Cardiac muscle cell (in vitro differentiated cells and primary cell): Measurements from ENCODE around the gene MPPED2. TPM values are rescaled to one million over a fixed set of nuclear protein-coding genes. Genes with fewer than 3 reads are reported as not detected.
A peak's percentile ranks its signal among the peaks of the same experiment; 100 is the strongest.

Experiments
- DNase-seq, 2 donors: peaks; one replicate each; pipeline versions ENCODE4 v3.0.0 to v3.0.0-alpha.2; 2010 to 2017; ENCODE audit warnings: low read depth in 1 of 2, low spot score in 1 of 2
- H3K27ac ChIP-seq: fragments of 200-600 bp; sonication (generic); 2 replicates; pipeline ENCODE4 v1.5.1; 2016
- H3K27me3 ChIP-seq: fragments of 200-600 bp; sonication (generic); 2 replicates; pipeline ENCODE4 v1.6.0; 2016; ENCODE audit warnings: control low read depth
- H3K36me3 ChIP-seq: fragments of 200-600 bp; sonication (generic); 2 replicates; pipeline ENCODE4 v1.5.1; 2016; ENCODE audit warnings: control low read depth
- H3K4me1 ChIP-seq: fragments of 200-600 bp; sonication (generic); 2 replicates; pipeline ENCODE4 v1.8.1; 2017; ENCODE audit warnings: low read depth, mild to moderate bottlenecking, mixed run types
- H3K4me3 ChIP-seq: fragments of 200-600 bp; sonication (generic); 2 replicates; pipeline ENCODE4 v1.5.1; 2016; ENCODE audit warnings: mild to moderate bottlenecking
- H3K9me3 ChIP-seq: fragments of 200-600 bp; sonication (generic); 2 replicates; pipeline ENCODE4 v1.5.1; 2017; ENCODE audit warnings: low read depth, mild to moderate bottlenecking, control low read depth
- CTCF ChIP-seq: IDR thresholded peaks from 2 replicates; pipeline ENCODE4 v1.5.1; 2012; ENCODE audit warnings: low read depth, mild to moderate bottlenecking, low read length
- polyA plus RNA-seq: library from polyadenylated mRNA; unstranded; fragments of >200 nt; fragmentation: Nextera tagmentation; extraction: Ambion mirVana; gene quantifications from 2 replicates; pipeline ENCODE4 v1.2.1, GENCODE V29; 2016
- total RNA-seq: library from RNA; depleted of rRNA; stranded (reverse); fragments of >200 nt; gene quantifications from 2 replicates; pipeline ENCODE4 v1.2.3, GENCODE V29; 2016

The MPPED2 gene
- total and polyA plus RNA-seq, 2 experiments from 2014 or later, result 32.5 to 54.4 TPM

GRCh38 chr11:30426781-30427180 lies 159.4 kb downstream of the MPPED2 start:
- DNase-seq, result no peak
- Histone ChIP-seq H3K9me3 (no peaks in the 10 kb centered on the region), H3K27me3 (no peaks in the 10 kb centered on the region)

GRCh38 chr11:30424844-30425243 lies 161.3 kb downstream of the MPPED2 start:
- Histone ChIP-seq H3K4me1 (peaks cover 75% of the 10 kb centered on the region), H3K27ac (peak overlapping the region; percentile 81), H3K36me3 (no peaks in the 10 kb centered on the region), H3K4me3 (no peak overlapping the region), H3K9me3 (no peaks in the 10 kb centered on the region), H3K27me3 (no peaks in the 10 kb centered on the region)
- DNase-seq, result peak in 1 of 2 donors; percentile 43
- no peak for TF ChIP-seq CTCF

More at GRCh38 chr11:30426781-30427180, 159.4 kb downstream of the MPPED2 start:
- no peak for TF ChIP-seq CTCF
- Histone ChIP-seq H3K4me3 (no peak overlapping the region), H3K27ac (peak overlapping the region; percentile 44), H3K4me1 (peaks cover 68% of the 10 kb centered on the region), H3K36me3 (no peaks in the 10 kb centered on the region)

GRCh38 chr11:30424321-30424720 lies 161.8 kb downstream of the MPPED2 start:
- Histone ChIP-seq H3K4me1 (peaks cover 69% of the 10 kb centered on the region), H3K4me3 (no peak overlapping the region), H3K27ac (peak overlapping the region; percentile 81), H3K9me3 (no peaks in the 10 kb centered on the region), H3K27me3 (no peaks in the 10 kb centered on the region), H3K36me3 (no peaks in the 10 kb centered on the region)
- no peak for TF ChIP-seq CTCF
- peak in 1 of 2 donors; percentile 54 for DNase-seq

- no peak for DNase-seq
- H3K27me3 ChIP-seq, result no peaks in the 10 kb centered on the region
- no peaks in the 10 kb centered on the region for H3K36me3 ChIP-seq
- TF ChIP-seq CTCF, result no peak
- peaks cover 65% of the 10 kb centered on the region for H3K4me1 ChIP-seq
- peak overlapping the region; percentile 81 for H3K27ac ChIP-seq
- H3K4me3 ChIP-seq, result no peak overlapping the region
- H3K9me3 ChIP-seq, result no peaks in the 10 kb centered on the region
Observed at GRCh38 chr11:30423886-30424285, 162.3 kb downstream of the MPPED2 start.

- H3K4me1 ChIP-seq, result peaks cover 63% of the 10 kb centered on the region
- no peak for TF ChIP-seq CTCF
- H3K36me3 ChIP-seq, result no peaks in the 10 kb centered on the region
- DNase-seq, result no peak
- no peaks in the 10 kb centered on the region for H3K9me3 ChIP-seq
- peak overlapping the region; percentile 81 for H3K27ac ChIP-seq
- no peak overlapping the region for H3K4me3 ChIP-seq
- H3K27me3 ChIP-seq, result no peaks in the 10 kb centered on the region
Observed at GRCh38 chr11:30423279-30423648, 162.9 kb downstream of the MPPED2 start.
